ENCODE results near the gene PTRH2.

The PTRH2 gene

GRCh38 chr17:59716427-59716826 is 9.2 kb upstream of the PTRH2 start:
- DNase-seq: no peak

GRCh38 chr17:59714255-59714654 is 7.0 kb upstream of the PTRH2 start:
- no peak for DNase-seq

GRCh38 chr17:59712862-59713261 is 5.6 kb upstream of the PTRH2 start:
- no peak for DNase-seq

- DNase-seq: no peak
These were observed 4.7 kb upstream of the PTRH2 start for GRCh38 chr17:59711936-59712335.

GRCh38 chr17:59707971-59708430 is 771 bp upstream of the PTRH2 start:
- DNase-seq: no peak

- no peak for DNase-seq
These were observed 4.9 kb downstream of the PTRH2 start for GRCh38 chr17:59702304-59702703.

GRCh38 chr17:59699786-59700185 is 7.4 kb downstream of the PTRH2 start:
- DNase-seq: no peak

GRCh38 chr17:59699218-59699617 is 8.0 kb downstream of the PTRH2 start:
- no peak for DNase-seq

GRCh38 chr17:59698143-59698542 is 9.1 kb downstream of the PTRH2 start:
- no peak for DNase-seq

GRCh38 chr17:59696682-59697277 is 10.4 kb downstream of the PTRH2 start:
- DNase-seq: no peak

- DNase-seq: no peak
These were observed 11.1 kb downstream of the PTRH2 start for GRCh38 chr17:59695945-59696681.

- no peak for DNase-seq
These were observed 12.9 kb downstream of the PTRH2 start for GRCh38 chr17:59694344-59694743.

- DNase-seq: no peak
These were observed 13.6 kb downstream of the PTRH2 start for GRCh38 chr17:59693582-59693981.

GRCh38 chr17:59688496-59688895 is 18.7 kb downstream of the PTRH2 start:
- no peak for DNase-seq

- no peak for DNase-seq
These were observed 19.2 kb downstream of the PTRH2 start for GRCh38 chr17:59688008-59688407.

- DNase-seq: no peak
These were observed 22.3 kb downstream of the PTRH2 start for GRCh38 chr17:59684967-59685366.

GRCh38 chr17:59683283-59683682 is 23.9 kb downstream of the PTRH2 start:
- no peak for DNase-seq

GRCh38 chr17:59680314-59680713 is 26.9 kb downstream of the PTRH2 start:
- no peak for DNase-seq

- no peak for DNase-seq
These were observed 28.3 kb downstream of the PTRH2 start for GRCh38 chr17:59678918-59679317.

GRCh38 chr17:59676716-59677115 is 30.5 kb downstream of the PTRH2 start:
- no peak for DNase-seq

- no peak for DNase-seq
These were observed 32.0 kb downstream of the PTRH2 start for GRCh38 chr17:59675231-59675630.

- no peak for DNase-seq
These were observed 35.8 kb downstream of the PTRH2 start for GRCh38 chr17:59671386-59671785.

GRCh38 chr17:59669944-59670343 is 37.3 kb downstream of the PTRH2 start:
- no peak for DNase-seq

GRCh38 chr17:59669411-59669810 is 37.8 kb downstream of the PTRH2 start:
- no peak for DNase-seq

GRCh38 chr17:59668816-59669215 is 38.4 kb downstream of the PTRH2 start:
- DNase-seq: no peak

All from RPMI8226 (cell line).